ENCODE measurements around the gene FRMPD4. TPM values are rescaled to one million over a fixed set of nuclear protein-coding genes. Genes with fewer than 3 reads are reported as not detected.

FRMPD4 gene
- total and polyA plus RNA-seq, 2 experiments from 2014 or later = 0.60 to 1.5 TPM

DNA sequence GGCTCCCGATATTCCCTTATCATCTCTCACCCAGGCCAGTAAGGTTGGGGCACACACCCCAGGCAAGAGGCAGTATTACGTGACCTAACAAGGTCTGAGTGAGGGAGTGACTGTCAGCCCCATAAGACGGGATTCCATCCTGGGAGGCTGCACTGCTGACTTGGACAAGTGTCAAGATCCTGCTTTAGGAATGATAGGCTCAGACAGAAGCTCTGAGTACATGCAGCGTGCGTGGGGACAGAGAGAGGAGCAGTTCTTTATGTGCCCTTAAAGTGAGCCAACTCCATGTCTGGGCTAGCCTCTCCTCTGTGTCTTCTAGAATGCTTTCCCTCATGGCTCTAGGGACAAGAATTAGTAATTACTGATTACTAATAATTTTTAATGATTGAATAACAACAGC is 510.7 kb downstream of the FRMPD4 start:
- H3K27me3 ChIP-seq = no peaks in the 10 kb centered on the region
- H3K4me3 ChIP-seq = no peak overlapping the region
- DNase-seq (ENCODE audit: low read depth in 1 of 2, low spot score in 1 of 2) = peak in 1 of 2 donors; percentile 14
- TF ChIP-seq, protein P1, sequence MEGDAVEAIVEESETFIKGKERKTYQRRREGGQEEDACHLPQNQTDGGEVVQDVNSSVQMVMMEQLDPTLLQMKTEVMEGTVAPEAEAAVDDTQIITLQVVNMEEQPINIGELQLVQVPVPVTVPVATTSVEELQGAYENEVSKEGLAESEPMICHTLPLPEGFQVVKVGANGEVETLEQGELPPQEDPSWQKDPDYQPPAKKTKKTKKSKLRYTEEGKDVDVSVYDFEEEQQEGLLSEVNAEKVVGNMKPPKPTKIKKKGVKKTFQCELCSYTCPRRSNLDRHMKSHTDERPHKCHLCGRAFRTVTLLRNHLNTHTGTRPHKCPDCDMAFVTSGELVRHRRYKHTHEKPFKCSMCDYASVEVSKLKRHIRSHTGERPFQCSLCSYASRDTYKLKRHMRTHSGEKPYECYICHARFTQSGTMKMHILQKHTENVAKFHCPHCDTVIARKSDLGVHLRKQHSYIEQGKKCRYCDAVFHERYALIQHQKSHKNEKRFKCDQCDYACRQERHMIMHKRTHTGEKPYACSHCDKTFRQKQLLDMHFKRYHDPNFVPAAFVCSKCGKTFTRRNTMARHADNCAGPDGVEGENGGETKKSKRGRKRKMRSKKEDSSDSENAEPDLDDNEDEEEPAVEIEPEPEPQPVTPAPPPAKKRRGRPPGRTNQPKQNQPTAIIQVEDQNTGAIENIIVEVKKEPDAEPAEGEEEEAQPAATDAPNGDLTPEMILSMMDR (IDR thresholded peaks at IDR 0.05; ENCODE audit: low read depth, low read length) = no peak
- no peaks in the 10 kb centered on the region for H3K9me3 ChIP-seq (ENCODE audit: low read depth)
- H3K27ac ChIP-seq = no peak overlapping the region
- no peaks in the 10 kb centered on the region for H3K36me3 ChIP-seq
- H3K4me1 ChIP-seq (ENCODE audit: low read depth) = no peaks in the 10 kb centered on the region

DNA sequence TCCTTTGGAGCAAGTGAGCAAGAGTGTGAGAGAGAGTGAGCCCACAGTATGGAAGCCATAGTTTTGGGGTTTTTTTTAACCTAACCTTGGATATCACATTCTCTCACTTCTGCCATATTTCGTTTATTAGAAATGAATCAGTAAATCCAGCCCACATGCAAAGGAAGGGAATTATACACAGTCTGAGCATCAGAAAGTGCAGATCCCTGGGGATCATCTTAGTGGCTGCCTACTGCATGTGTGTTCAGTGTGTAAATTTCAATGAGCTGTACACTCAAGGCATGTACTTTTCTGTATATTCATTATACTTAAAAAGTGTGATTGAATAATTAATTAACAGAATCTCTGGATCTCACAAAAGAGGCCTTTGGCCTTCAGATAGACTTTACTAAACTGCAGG is 519.2 kb downstream of the FRMPD4 start:
- Histone ChIP-seq H3K27me3 (no peaks in the 10 kb centered on the region), H3K36me3 (no peaks in the 10 kb centered on the region), H3K4me3 (no peak overlapping the region), H3K4me1 (ENCODE audit: low read depth) (no peaks in the 10 kb centered on the region), H3K9me3 (ENCODE audit: low read depth) (no peaks in the 10 kb centered on the region), H3K27ac (no peak overlapping the region)
- TF ChIP-seq, protein P1 (IDR thresholded peaks at IDR 0.05; ENCODE audit: low read depth, low read length) = no peak
- no peak for DNase-seq (ENCODE audit: low read depth in 1 of 2, low spot score in 1 of 2)

DNA sequence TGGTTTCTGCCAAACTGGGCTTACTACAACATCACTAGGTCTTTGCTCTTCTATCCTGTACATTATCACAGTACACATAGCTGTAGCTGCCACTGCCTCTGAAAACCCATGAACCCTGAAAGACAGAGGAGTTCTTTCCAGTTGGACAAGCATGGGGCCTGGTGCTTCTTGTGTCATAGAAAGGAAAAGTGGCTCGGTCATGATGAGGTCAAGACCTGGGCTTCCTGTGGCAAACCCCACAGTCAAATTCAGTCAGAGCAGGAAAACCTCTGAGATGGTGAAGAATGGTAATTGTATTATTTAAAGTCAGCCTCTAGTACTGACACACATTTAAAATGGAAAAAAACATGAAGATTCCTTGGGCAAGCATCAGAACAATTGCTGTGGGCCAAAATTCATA is 519.6 kb downstream of the FRMPD4 start:
- Histone ChIP-seq H3K27ac (no peak overlapping the region), H3K9me3 (ENCODE audit: low read depth) (no peaks in the 10 kb centered on the region), H3K4me3 (no peak overlapping the region), H3K4me1 (ENCODE audit: low read depth) (no peaks in the 10 kb centered on the region), H3K27me3 (no peaks in the 10 kb centered on the region), H3K36me3 (no peaks in the 10 kb centered on the region)
- DNase-seq (ENCODE audit: low read depth in 1 of 2, low spot score in 1 of 2) = no peak
- TF ChIP-seq, protein P1 (IDR thresholded peaks at IDR 0.05; ENCODE audit: low read depth, low read length) = no peak

DNA sequence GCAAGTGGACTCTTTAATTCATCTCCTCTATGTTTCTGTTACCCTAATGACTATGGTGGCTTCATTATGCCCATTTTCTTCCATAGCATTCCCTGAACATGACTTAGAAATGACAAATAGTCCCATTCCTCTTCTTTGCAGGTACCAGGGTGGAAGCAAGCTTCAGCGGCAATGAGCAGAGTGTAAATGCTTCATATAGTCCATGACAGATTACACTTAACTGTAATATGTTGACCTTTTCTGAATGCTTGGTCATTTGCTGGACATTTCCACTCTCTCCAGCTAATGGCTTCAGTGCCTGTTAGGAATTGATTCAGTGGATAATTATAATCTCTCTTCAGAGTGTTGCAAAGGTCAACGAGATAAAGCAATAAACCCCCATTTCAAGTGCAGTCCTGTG is 523.2 kb downstream of the FRMPD4 start:
- H3K27me3 ChIP-seq = no peaks in the 10 kb centered on the region
- no peak overlapping the region for H3K4me3 ChIP-seq
- TF ChIP-seq, protein P1 (IDR thresholded peaks at IDR 0.05; ENCODE audit: low read depth, low read length) = no peak
- H3K9me3 ChIP-seq (ENCODE audit: low read depth) = no peaks in the 10 kb centered on the region
- H3K4me1 ChIP-seq (ENCODE audit: low read depth) = no peaks in the 10 kb centered on the region
- no peak for DNase-seq (ENCODE audit: low read depth in 1 of 2, low spot score in 1 of 2)
- H3K27ac ChIP-seq = no peak overlapping the region
- no peaks in the 10 kb centered on the region for H3K36me3 ChIP-seq

DNA sequence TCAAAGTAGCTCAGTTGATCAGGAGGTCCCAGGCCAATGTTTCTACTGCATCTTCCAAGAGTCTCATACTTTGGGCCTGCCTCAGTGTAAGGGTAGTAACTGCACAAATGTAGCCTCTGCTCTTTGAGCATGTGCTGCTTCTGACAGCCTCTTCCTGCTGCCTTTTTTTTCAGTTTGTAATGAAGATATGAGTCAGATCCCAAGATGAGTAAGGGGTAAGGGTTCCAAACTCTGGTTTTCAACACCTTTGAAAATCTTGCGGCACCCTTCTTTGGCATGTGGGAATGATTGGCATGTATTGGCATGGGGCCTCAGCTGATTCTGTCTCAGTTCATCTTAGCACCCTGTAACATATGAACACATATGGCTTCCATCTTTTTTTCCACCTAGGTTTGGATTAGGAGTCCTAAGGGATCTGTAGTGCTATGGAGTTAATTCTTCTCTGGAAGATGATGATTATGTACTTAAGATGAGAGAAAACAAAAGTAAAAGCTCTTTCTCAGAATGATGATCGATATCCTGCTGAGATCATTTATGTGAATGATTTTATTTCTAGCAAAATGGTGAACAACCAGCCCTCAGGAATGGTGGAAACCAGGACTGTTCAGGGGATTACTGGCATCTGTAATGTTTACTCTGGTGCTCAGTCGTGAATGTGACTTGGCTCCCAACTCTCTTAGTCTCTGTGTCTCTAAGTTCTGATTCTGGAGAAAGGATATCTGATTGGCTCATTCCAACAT is 534.3 kb downstream of the FRMPD4 start:
- no peak for DNase-seq (ENCODE audit: low read depth in 1 of 2, low spot score in 1 of 2)
- H3K27ac ChIP-seq = no peak overlapping the region
- TF ChIP-seq, protein P1 (IDR thresholded peaks at IDR 0.05; ENCODE audit: low read depth, low read length) = no peak
- H3K4me3 ChIP-seq = no peak overlapping the region
- no peaks in the 10 kb centered on the region for H3K27me3 ChIP-seq
- H3K9me3 ChIP-seq (ENCODE audit: low read depth) = no peaks in the 10 kb centered on the region
- no peaks in the 10 kb centered on the region for H3K4me1 ChIP-seq (ENCODE audit: low read depth)
- no peaks in the 10 kb centered on the region for H3K36me3 ChIP-seq

All from cardiac muscle cell (in vitro differentiated cells and primary cell).